SK-N-SH (cell line): ENCODE results near the gene HAUS2.

Source experiments
- CHD2 ChIP-seq: fragments of 150-350 bp; IDR thresholded peaks from 2 replicates; pipeline ENCODE4 v1.6.1; 2018; ENCODE audit warnings: low read length; ENCODE audit not compliant: partially characterized antibody
- CTCF ChIP-seq: fragments of 200-600 bp; sonication (generic); IDR thresholded peaks from 2 replicates; pipeline ENCODE4 v1.6.1; 2017; ENCODE audit warnings: antibody characterized with exemption, mild to moderate bottlenecking, moderate library complexity
- ELF1 ChIP-seq: IDR thresholded peaks from 2 replicates; pipeline ENCODE4 v1.4.0; 2012
- EZH2phosphoT487 ChIP-seq: fragments of 200-600 bp; sonication (generic); IDR thresholded peaks from 2 replicates; pipeline ENCODE4 v1.6.1; 2017; ENCODE audit warnings: low read depth, mixed run types, mild to moderate bottlenecking, antibody characterized with exemption, moderate library complexity, borderline replicate concordance
- FOXM1 ChIP-seq: IDR thresholded peaks from 2 replicates; pipeline ENCODE4 v1.4.0; 2012; ENCODE audit warnings: low read depth, mild to moderate bottlenecking
- JUND ChIP-seq: IDR thresholded peaks from 2 replicates; pipeline ENCODE4 v1.4.0; 2012
- MXI1 ChIP-seq: IDR thresholded peaks from 2 replicates; pipeline ENCODE4 v1.6.1; 2012; ENCODE audit warnings: mild to moderate bottlenecking, low read depth, low read length, improper control_type of control experiment
- POLR2AphosphoS5 ChIP-seq: IDR thresholded peaks from 2 replicates; pipeline ENCODE4 v1.6.1; 2012; ENCODE audit warnings: low read depth, low read length
- RFX5 ChIP-seq: IDR thresholded peaks from 2 replicates; pipeline ENCODE4 v1.6.1; 2012; ENCODE audit warnings: mild to moderate bottlenecking, improper control_type of control experiment, low read length
- TAF1 ChIP-seq: IDR thresholded peaks from 2 replicates; pipeline ENCODE4 v1.6.1; 2012; ENCODE audit warnings: low read depth, mild to moderate bottlenecking, low read length, moderate library complexity, borderline replicate concordance
- YY1 ChIP-seq: IDR thresholded peaks from 2 replicates; pipeline ENCODE4 v1.4.0; 2012; ENCODE audit warnings: low read depth, mild to moderate bottlenecking
- ZBTB33 ChIP-seq: IDR thresholded peaks from 2 replicates; pipeline ENCODE4 v1.4.0; 2012; ENCODE audit warnings: low read depth, borderline replicate concordance

- no peak for TF ChIP-seq CTCF
- TF ChIP-seq EZH2phosphoT487: no peak
- no peak for TF ChIP-seq MXI1
- no peak for TF ChIP-seq TAF1
- no peak for TF ChIP-seq ELF1
- TF ChIP-seq ZBTB33: no peak
- no peak for TF ChIP-seq POLR2AphosphoS5
- no peak for TF ChIP-seq JUND
- TF ChIP-seq CHD2: no peak
- TF ChIP-seq RFX5: no peak
- no peak for TF ChIP-seq FOXM1
- TF ChIP-seq YY1: no peak
These were observed 27.5 kb downstream of the HAUS2 start for GRCh38 chr15:42576040-42576594.
